Stromal cell of bone marrow (primary cell): ENCODE measurements around the gene SVEP1.
"Not testable (repeated sequence)": the region's sequence is repeated elsewhere in the genome, so short reads cannot be mapped to it uniquely, and the experiment has no call there.

Experiments used
- DNase-seq: peaks from one replicate; pipeline ENCODE4 v3.0.0-alpha.2; 2012; ENCODE audit warnings: low read depth

Gene SVEP1

GRCh38 chr9:110364451-110364850 lies 215.1 kb downstream of the SVEP1 start:
- DNase-seq, result no peak

- DNase-seq, result not testable (repeated sequence)
Measured at GRCh38 chr9:110358992-110359391, 220.5 kb downstream of the SVEP1 start.

GRCh38 chr9:110357505-110357904 lies 222.0 kb downstream of the SVEP1 start:
- no peak for DNase-seq

GRCh38 chr9:110356639-110357395 lies 222.7 kb downstream of the SVEP1 start:
- no peak for DNase-seq

GRCh38 chr9:110355911-110356310 lies 223.6 kb downstream of the SVEP1 start:
- DNase-seq, result no peak

GRCh38 chr9:110351009-110351467 lies 228.5 kb downstream of the SVEP1 start:
- peak; percentile 92 for DNase-seq

- no peak for DNase-seq
Measured at GRCh38 chr9:110346325-110346724, 233.2 kb downstream of the SVEP1 start.

GRCh38 chr9:110344821-110345220 lies 234.7 kb downstream of the SVEP1 start:
- DNase-seq, result no peak

GRCh38 chr9:110343551-110343950 lies 236.0 kb downstream of the SVEP1 start:
- no peak for DNase-seq

GRCh38 chr9:110340306-110340705 lies 239.2 kb downstream of the SVEP1 start:
- DNase-seq, result no peak

GRCh38 chr9:110338143-110338542 lies 241.4 kb downstream of the SVEP1 start:
- DNase-seq, result peak; percentile 35

- peak; percentile 74 for DNase-seq
Measured at GRCh38 chr9:110337727-110338126, 241.8 kb downstream of the SVEP1 start, which contains the start of gene TXNDC8. Gene TXNDC8 (minus strand): TSS chr9:110337863.

GRCh38 chr9:110336363-110336762 lies 243.2 kb downstream of the SVEP1 start:
- no peak for DNase-seq

- DNase-seq, result no peak
Measured at GRCh38 chr9:110334871-110335270, 244.7 kb downstream of the SVEP1 start.

- no peak for DNase-seq
Measured at GRCh38 chr9:110334183-110334582, 245.4 kb downstream of the SVEP1 start.

- DNase-seq, result no peak
Measured at GRCh38 chr9:110332766-110333165, 246.8 kb downstream of the SVEP1 start.

- DNase-seq, result peak; percentile 45
Measured at GRCh38 chr9:110330484-110331105, 248.9 kb downstream of the SVEP1 start.

- no peak for DNase-seq
Measured at GRCh38 chr9:110329639-110330230, 249.8 kb downstream of the SVEP1 start.

- DNase-seq, result no peak
Measured at GRCh38 chr9:110328763-110329162, 250.8 kb downstream of the SVEP1 start.

GRCh38 chr9:110327716-110328115 lies 251.8 kb downstream of the SVEP1 start:
- DNase-seq, result no peak

GRCh38 chr9:110323818-110324217 lies 255.7 kb downstream of the SVEP1 start:
- no peak for DNase-seq

- DNase-seq, result peak; percentile 28
Measured at GRCh38 chr9:110320651-110321445, 258.7 kb downstream of the SVEP1 start.
